GM12878 (cell line): Measurements from ENCODE around the gene DPP6. TPM values are rescaled to one million over a fixed set of nuclear protein-coding genes. Genes with fewer than 3 reads are reported as not detected.

Source experiments
- ASH2L ChIP-seq: fragments of 300-600, 200-600 bp; sonication (generic); IDR thresholded peaks from 2 replicates; pipeline ENCODE4 v1.6.1; 2017; ENCODE audit warnings: low read depth, mild to moderate bottlenecking, borderline replicate concordance
- EGR1 ChIP-seq, 2 experiments: IDR thresholded peaks; 1 replicate in 1 of 2; 2 replicates in 1 of 2; pipeline ENCODE4 v1.6.1; 2011 to 2012; ENCODE audit warnings: low read depth in 2 of 2, low read length in 2 of 2, borderline replicate concordance in 1 of 2, mild to moderate bottlenecking in 1 of 2, moderate library complexity in 1 of 2
- EZH2 ChIP-seq: IDR thresholded peaks from 2 replicates; pipeline ENCODE4 v1.6.1; 2012; ENCODE audit warnings: low read depth, mild to moderate bottlenecking, control low read depth, inconsistent platforms, low read length, borderline replicate concordance; ENCODE audit not compliant: control insufficient read depth
- FOXM1 ChIP-seq: IDR thresholded peaks from 2 replicates; pipeline ENCODE4 v1.6.1; 2012; ENCODE audit warnings: low read depth, mild to moderate bottlenecking, inconsistent platforms, low read length, moderate library complexity
- MEF2B ChIP-seq: fragments of 450-650 bp; IDR thresholded peaks from 2 replicates; pipeline ENCODE4 v1.6.1; 2018; ENCODE audit warnings: mild to moderate bottlenecking, moderate library complexity; ENCODE audit not compliant: partially characterized antibody, poor library complexity, severe bottlenecking
- NRF1 ChIP-seq: conservative IDR thresholded peaks from 2 replicates; pipeline ENCODE4 v1.6.1; 2011; ENCODE audit warnings: mild to moderate bottlenecking, low read depth, low read length, improper control_type of control experiment
- RAD21 ChIP-seq: IDR thresholded peaks from 2 replicates; pipeline ENCODE4 v1.6.1; 2011; ENCODE audit warnings: mild to moderate bottlenecking, low read depth, low read length, moderate library complexity; ENCODE audit not compliant: insufficient read depth
- REST ChIP-seq: IDR thresholded peaks from 2 replicates; pipeline ENCODE4 v1.6.1; 2012; ENCODE audit warnings: mild to moderate bottlenecking, low read depth, low read length
- USF1 ChIP-seq: IDR thresholded peaks from 2 replicates; pipeline ENCODE4 v1.6.1; 2011; ENCODE audit warnings: borderline replicate concordance, low read depth, mild to moderate bottlenecking, moderate library complexity, mixed read lengths, low read length; ENCODE audit not compliant: insufficient read depth; ENCODE audit errors: extremely low read length
- USF2 ChIP-seq: IDR thresholded peaks from 2 replicates; pipeline ENCODE4 v1.6.1; 2011; ENCODE audit warnings: low read depth, low read length, improper control_type of control experiment, borderline replicate concordance
- ZBTB11 ChIP-seq: fragments of 450-650 bp; formaldehyde crosslinking; IDR thresholded peaks from 2 replicates; pipeline ENCODE4 v1.5.0; 2022; ENCODE audit warnings: mild to moderate bottlenecking, missing genetic modification characterization
- ZNF207 ChIP-seq: fragments of 450-650 bp; IDR thresholded peaks from 2 replicates; pipeline ENCODE4 v1.6.1; 2014; ENCODE audit warnings: antibody characterized with exemption, mild to moderate bottlenecking, borderline replicate concordance
- ZSCAN29 ChIP-seq: fragments of 450-650 bp; IDR thresholded peaks from 2 replicates; pipeline ENCODE4 v1.6.1; 2017; ENCODE audit warnings: mild to moderate bottlenecking, moderate library complexity
- ZZZ3 ChIP-seq: IDR thresholded peaks from 2 replicates; pipeline ENCODE4 v1.6.1; 2011; ENCODE audit warnings: low read depth; ENCODE audit not compliant: control insufficient read depth, insufficient read length
- polyA plus RNA-seq, 11 experiments: library from polyadenylated mRNA; depleted of rRNA in 4 of 11; unstranded in 6 of 11; stranded (reverse) in 5 of 11; fragments of >200 nt; fragmentation: Nextera tagmentation in 4 of 11; fragmentation: Illumina TruSeq in 1 of 11; extraction: Ambion mirVana in 4 of 11; extraction: Trizol in 1 of 11; gene quantifications; 1 replicate in 1 of 11; 2 replicates in 10 of 11; pipeline versions ENCODE4 v1.2.1 to v1.2.3, GENCODE V29; 2011 to 2016; ENCODE audit warnings: inconsistent platforms in 2 of 11, missing spikeins in 2 of 11, low read depth in 1 of 11
- total RNA-seq, 4 experiments: library from RNA; depleted of rRNA in 3 of 4; stranded (reverse); fragments of >200 nt in 3 of 4; fragmentation: Illumina TruSeq in 1 of 4; extraction: Trizol in 1 of 4; gene quantifications; 2 replicates each; pipeline versions ENCODE4 v1.2.1 to v1.2.3, GENCODE V29; 2013 to 2021

DPP6 gene
- total and polyA plus RNA-seq, 10 of the 15 experiments (the other 5 are each of a cell fraction or from before 2014, with no cell fraction given) = not detected

- no peak for TF ChIP-seq ZBTB11 (CRISPR knock-in tag)
- TF ChIP-seq USF1 = no peak
- TF ChIP-seq NRF1 = no peak
- no peak for TF ChIP-seq ZZZ3
- TF ChIP-seq ZNF207 = no peak
- no peak for TF ChIP-seq REST
- no peak for TF ChIP-seq MEF2B
- no peak for TF ChIP-seq EZH2
- no peak for TF ChIP-seq ZSCAN29
- no peak for TF ChIP-seq EGR1 (IDR thresholded peaks at IDR 0.05; ENCODE audit: borderline replicate concordance in 1 of 2, low read depth in 2 of 2, low read length in 2 of 2)
- no peak for TF ChIP-seq USF2
- TF ChIP-seq ASH2L = no peak
- no peak for TF ChIP-seq RAD21
- no peak for TF ChIP-seq FOXM1
Measured at GRCh38 chr7:154646126-154647013, 594.2 kb downstream of the DPP6 start (continued).
